ELR (cell line): ENCODE results near the gene SPDYE2.
"Not testable (repeated sequence)": the region's sequence is repeated elsewhere in the genome, so short reads cannot be mapped to it uniquely, and the experiment has no call there.

Source experiments
- DNase-seq: peaks from one replicate; pipeline ENCODE4 v3.0.0-alpha.2; 2015; ENCODE audit warnings: low read depth

Gene SPDYE2

DNA sequence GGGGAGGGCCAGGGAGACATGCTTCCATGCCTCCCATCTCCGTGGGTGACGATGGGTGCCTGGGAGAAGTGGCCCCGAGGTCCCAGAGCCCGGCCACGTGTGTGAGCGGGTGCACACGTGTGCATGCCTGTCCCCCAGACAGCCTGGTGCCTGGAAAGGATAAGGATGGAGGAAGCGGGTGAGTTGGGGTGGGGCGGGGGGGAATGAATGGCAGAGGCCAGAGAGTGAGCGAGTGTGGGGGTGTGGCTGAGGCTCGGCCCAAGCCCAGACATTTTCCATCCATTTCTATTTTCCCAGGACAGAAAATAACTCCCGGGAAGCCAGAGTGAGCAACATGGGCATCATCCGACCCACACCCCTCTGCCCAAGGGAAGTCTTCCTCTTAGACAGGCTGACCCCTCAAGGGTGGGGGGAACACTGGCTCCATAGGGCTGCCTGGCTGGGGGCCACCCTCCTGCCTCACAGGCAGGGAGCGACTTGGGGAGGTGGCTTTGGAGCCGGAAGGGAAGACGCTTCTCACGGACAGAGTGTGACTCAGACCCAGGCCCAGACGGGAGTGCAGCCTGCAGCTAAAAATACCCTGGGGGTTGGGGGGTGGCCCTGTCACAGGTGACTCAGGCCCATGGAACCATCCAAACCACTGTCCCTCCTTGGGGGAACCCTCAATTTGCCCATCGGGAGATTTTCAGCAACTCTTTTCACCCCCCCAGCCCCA is 53.6 kb downstream of the SPDYE2 start:
- not testable (repeated sequence) for DNase-seq

DNA sequence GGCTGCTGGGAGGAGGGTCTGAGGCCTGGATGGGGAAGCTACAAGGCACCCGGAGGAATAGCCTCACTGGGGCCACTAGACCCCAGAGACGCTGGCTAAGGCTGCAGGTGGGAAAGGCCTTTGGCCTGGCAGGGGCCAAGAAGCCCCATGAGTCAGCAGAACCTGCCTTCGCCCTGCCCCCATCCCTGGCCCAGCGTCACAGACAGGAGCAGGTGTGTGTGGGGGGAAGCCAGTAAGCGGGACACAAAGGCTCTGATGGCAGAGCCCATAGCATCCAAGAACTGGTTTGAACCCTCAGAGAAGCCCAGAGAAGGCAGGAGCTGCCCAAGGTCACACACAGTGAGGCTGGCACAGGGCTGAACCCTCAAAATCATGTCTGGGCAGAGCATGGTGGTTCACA is 55.8 kb downstream of the SPDYE2 start:
- DNase-seq = not testable (repeated sequence)

DNA sequence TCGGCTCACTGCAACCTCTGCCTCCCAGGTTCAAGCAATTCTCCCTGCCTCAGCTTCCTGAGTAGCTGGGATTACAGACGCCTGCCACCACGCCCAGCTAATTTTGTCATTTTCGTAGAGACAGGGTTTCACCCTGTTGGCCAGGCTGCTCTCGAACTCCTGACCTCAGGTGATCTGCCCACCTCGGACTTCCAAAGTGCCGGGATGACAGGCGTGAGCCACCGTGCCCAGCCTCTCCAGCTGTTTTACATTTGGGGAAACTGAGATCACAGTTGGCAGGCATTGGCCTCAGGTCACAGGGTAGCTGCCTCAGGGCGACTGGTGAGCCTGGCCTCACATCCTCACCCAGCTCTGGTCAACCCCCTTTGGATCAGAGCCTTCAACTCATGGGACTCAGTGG is 58.7 kb downstream of the SPDYE2 start:
- DNase-seq = not testable (repeated sequence)

DNA sequence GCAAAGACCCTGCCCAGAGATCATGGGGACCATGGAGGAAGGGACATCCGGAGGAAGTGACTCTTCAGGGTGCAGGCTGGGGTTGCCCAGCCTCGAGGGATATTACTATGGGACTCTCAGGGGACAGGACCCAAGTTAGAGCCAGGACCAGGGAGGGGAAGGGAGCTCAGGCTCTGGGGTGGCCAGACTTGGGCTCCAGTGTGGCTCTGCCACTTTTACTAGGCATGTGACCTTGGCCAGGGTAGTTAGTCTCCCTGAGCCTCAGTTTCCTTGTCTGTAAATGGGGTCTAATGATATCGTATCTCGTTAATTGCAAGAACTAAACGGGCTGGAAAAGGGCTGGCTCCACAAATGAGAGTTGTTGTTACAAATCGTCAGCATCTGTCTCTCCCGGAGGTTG is 59.4 kb downstream of the SPDYE2 start:
- not testable (repeated sequence) for DNase-seq

DNA sequence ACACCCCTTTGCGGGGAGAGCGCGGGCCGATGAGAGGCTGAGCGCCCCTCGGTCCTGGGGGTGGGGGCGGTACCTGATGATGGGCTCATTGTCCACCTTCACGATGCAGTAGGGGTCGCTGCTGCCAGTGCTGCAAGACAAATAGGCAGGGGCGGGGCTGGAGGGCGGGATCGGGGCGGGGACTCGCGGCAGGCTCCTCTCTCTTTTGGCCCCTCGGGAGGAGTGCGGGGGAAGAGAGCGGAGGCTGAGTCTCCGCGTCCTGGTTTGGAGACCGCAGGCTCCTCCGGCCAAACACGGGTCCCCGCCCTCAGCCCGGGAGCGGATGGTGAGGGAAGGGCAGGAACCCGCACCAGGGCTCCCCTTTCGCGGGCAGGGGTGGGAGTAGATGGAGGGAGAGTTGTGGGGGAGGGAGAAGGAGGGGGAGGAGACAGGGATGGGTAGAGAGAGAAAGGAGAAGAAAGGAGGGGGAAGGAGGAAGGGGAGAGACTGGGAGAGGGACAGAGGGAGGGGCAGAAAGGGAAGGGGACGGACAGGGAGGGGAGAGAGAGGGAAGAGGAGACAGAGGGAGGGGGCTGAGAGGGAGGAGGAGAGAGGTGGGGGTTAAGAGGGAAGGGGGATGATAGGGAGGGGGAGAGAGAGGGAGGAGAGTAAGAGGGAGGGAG is 60.1 kb downstream of the SPDYE2 start:
- not testable (repeated sequence) for DNase-seq

DNA sequence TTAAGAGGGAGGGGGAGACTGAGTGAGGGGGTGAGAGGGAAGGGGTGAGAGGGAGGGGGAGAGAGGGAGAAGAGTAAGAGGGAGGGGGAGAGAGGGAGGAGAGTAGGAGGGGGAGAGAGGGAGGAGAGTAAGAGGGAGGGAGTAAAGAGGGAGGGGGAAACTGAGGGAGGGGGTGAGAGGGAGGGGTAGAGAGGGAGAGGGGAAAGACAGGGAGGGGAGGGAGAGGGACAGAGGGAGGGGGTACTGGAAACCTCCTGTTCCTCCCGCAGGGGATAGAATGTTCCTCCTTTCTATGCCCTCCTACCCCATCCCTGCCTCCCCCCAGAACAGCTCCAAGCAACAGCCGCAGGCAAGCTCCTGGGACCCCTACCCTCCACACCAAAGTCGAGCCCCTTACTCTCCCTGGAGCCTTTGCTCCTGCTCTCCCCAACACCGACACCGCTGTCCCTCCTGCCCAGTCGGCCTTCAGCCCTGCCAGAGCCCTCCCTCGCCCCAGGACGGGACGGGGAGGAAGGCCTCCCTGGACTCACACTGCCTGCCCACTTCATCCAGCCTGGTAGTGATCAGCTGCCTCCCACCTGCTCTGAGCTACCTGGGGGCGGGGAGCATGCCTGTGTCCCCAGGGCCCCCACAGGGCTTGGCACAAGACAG is 60.8 kb downstream of the SPDYE2 start:
- peak; percentile 21 for DNase-seq
